ENCODE measurements around the gene NCBP2. TPM values are rescaled to one million over a fixed set of nuclear protein-coding genes. Genes with fewer than 3 reads are reported as not detected.

The NCBP2 gene
- total RNA-seq, 1 donor from 2014 or later = 29.4 TPM

DNA sequence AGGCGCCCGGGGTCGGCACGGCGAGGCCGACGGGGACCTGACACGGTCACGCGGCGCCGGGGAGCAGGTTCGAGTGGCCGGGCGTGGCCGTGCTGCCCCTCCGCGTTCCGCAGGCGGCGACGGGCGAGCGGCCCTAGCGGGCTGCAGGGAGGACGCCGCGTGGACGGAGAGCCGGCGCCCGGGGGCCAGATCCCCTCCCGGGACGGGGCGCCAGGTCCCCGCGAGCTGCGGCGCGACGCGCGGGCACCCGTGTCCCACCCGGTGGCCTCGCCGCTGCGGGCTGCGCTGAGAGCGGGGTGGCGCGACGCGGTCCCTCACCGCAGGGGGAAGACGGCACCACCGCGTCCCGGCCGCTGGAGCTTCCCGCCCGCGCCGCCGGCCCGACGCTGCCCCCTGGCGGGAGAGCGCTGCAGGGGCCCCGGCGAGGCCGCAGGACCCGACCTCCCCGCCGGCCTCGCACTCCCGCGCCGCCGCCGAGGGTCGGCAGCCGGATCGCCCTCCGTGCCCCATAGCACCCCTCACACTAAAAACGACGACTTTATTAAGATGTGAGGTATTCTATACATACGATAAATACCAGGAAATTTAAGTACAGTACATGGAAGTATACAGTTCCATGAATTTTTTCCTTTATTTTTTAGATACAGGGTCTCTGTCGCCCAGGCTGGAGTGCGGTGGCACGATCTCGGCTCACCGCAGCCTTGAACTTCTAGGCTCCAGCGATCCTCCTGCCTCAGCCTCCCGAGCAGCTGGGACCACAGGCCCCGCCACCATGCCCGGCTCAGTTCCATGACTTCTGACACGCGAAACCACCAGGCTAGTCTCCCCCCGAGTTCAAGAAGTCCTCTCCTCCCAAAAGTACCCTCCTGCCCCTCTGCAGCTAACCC is 27.6 kb upstream of the NCBP2 start:
- intact Hi-C loops (cut with DNase I) = loop anchor here (10.0 kb wide), 1 partner anchor 215 kb away; no protein-coding TSS in a partner anchor
- DNase-seq = peak; percentile 80
- ATAC-seq (ENCODE audit: poor library complexity) = peak; percentile 91

GRCh38 chr3:196969134-196969659 is 26.9 kb upstream of the NCBP2 start:
- intact Hi-C loops (cut with DNase I) = no loop called here
- DNase-seq = peak; percentile 58
- ATAC-seq (ENCODE audit: poor library complexity) = peak; percentile 9

DNA sequence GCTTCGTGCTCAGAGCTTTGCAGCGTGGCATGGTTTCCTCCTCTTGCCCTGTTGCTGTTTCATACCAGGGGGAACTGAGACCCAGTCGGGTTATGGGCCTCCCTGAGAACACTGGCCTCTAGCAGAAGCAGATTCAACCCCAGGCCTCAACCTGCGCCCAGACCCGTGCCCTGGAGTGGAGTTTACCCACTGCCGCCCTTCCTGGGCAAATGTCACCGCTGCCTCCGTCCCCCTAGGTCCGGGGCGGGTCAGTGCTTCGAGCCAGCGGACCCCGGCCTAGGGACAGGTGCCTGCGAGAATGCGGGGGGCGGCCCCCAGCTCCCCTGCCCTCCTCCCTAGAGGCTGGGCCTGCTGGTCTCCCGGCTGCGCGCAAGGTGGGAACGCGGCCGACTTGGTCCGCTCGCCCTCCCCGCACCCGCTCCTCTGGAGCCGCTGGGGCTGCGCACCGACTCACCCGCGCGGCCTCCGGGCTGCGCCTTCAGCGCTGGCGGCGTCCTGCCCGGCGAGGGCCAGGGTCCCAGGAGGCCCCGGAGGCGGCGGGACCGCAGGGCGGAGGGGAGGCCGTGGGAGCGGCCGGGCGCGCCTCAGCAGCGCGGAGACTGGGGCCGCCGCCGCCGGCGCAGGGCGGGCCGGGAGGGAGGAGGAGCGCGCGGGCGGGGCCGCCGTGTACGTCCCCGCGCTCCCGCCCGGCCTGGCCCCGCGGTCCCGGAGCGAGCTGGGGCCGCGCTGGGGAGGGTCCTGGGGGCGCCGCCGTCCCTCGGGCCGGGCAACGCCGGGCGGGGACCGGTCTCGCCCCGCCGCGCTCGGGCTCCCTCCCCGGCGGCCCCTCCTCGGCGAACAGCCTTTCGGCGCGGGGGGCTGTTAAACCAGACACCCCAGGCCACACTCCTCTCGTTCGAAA is 26.2 kb upstream of the NCBP2 start, which contains the start of gene PIGZ:
Gene PIGZ (minus strand): TSS at position 601 of the 901 bp plus-strand sequence. CDS start 16,802 bp downstream, outside the sequence.
- ATAC-seq (ENCODE audit: poor library complexity) (peak; percentile 86), DNase-seq (peak; percentile 69)
- intact Hi-C loops (cut with DNase I) = no loop called here

- no peak for ATAC-seq (ENCODE audit: poor library complexity)
- intact Hi-C loops (cut with DNase I) = no loop called here
- DNase-seq = no peak
Observed at GRCh38 chr3:196967412-196968232, 25.3 kb upstream of the NCBP2 start.

- intact Hi-C loops (cut with DNase I) = no loop called here
- DNase-seq (no peak), ATAC-seq (ENCODE audit: poor library complexity) (no peak)
Observed at GRCh38 chr3:196966526-196967401, 24.4 kb upstream of the NCBP2 start.

- no peak for ATAC-seq (ENCODE audit: poor library complexity)
- intact Hi-C loops (cut with DNase I) = no loop called here
- no peak for DNase-seq
Observed at GRCh38 chr3:196965804-196966173, 23.5 kb upstream of the NCBP2 start.

GRCh38 chr3:196965112-196965803 is 22.9 kb upstream of the NCBP2 start:
- intact Hi-C loops (cut with DNase I) = no loop called here
- ATAC-seq (ENCODE audit: poor library complexity) (no peak), DNase-seq (no peak)

DNA sequence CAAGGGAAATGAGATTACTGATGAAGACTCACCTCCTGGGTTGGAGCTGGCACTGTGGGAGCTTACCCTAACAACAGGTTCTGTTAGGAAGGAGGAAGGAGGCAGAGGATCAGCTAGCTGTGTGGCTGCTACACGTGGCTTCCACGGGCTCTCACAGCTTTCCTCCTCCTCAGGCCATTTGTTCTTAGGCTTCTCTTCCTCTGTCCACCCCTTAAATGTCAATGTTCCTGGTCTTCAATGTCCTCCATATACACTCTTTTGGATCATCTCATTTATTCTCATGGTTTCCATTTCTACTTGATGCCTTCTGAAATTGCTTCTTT is 21.3 kb upstream of the NCBP2 start:
- ATAC-seq (ENCODE audit: poor library complexity) = no peak
- intact Hi-C loops (cut with DNase I) = no loop called here
- DNase-seq = no peak

DNA sequence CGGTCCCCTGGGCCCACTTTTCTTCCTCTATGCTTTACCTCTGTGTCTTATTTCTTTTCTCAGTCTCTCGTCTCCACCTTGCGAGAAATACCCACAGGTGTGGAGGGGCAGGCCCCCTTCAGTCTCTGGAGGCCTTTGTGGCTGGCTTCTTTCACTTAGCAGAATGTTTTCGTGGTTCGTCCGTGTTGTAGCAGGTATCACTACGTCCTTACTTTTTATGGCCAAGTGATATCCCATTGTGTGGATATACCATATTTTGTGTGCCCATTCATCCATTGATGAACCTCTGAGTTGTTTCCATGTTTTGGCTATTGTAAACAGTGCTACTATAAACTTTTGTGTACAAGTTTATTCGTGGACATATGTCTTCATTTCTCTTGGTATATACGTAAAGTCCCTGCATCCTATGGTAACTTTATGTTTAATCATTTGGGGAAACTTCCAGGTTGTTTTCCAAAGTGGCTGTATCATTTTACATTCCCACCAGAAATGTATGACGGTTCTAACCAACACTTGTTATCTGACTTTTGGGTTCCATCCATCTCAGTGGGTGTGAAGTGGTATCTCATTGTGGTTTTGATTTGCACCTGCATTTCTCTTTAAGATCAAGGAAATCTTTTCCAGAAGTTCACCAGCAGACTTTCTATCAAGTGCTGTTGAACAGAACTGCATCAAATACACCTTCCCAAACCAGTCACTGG is 20.8 kb upstream of the NCBP2 start:
- no peak for DNase-seq
- no peak for ATAC-seq (ENCODE audit: poor library complexity)
- intact Hi-C loops (cut with DNase I) = no loop called here

DNA sequence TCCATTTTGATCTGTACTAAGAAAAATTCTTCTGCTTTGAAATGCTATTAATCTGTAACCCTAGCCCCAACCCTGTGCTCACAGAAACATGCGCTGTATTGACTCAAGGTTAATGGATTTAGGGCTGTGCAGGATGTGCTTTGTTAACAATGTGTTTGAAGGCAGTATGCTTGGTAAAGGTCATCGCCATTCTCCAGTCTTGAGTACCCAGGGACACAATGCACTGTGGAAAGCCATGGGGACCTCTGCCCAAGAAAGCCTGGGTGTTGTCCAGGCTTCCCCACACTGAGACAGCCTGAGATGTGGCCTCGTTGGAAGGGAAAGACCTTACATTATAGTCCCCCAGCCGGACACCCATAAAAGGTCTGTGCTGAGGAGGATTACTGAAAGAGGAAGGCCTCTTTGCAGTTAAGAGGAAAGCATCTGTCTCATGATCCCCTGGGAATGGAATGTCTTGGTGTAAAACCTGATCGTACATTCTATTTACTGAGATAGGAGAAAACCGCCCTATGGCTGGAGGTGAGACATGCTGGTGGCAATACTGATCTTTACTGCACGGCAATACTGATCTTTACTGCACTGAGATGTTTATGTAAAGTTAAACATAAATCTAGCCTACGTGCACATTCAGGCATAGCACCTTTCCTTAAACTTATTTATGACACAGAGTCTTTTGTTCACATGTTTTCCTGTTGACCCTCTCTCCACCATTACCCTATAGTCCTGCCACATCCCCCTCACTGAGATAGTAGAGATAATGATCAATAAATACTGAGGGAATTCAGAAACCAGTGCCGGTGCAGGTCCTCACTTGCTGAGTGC is 20.0 kb upstream of the NCBP2 start:
- intact Hi-C loops (cut with DNase I) = no loop called here

DNA sequence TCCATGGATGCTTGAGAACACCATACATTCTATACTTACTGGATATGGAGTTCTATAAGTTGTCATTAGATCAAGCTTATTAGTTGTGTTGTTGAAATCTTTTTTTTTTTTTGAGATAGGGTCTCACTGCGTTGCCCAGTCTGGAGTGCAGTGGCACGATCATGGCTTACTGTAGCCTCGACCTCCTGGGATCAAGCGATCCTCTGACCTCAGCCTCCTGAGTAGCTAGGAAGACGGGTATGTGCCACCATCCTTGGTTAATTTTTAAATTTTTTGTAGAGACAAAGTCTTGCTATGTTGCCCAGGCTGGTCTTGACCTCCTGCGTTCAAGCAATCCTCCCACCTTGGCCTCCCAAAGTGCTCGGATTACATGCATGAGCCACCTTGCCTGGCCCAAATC is 12.5 kb upstream of the NCBP2 start:
- no peak for DNase-seq
- intact Hi-C loops (cut with DNase I) = no loop called here
- no peak for ATAC-seq (ENCODE audit: poor library complexity)

More for the DNA sequence above, 20.0 kb upstream of the NCBP2 start:
- DNase-seq (no peak), ATAC-seq (ENCODE audit: poor library complexity) (no peak)

DNA sequence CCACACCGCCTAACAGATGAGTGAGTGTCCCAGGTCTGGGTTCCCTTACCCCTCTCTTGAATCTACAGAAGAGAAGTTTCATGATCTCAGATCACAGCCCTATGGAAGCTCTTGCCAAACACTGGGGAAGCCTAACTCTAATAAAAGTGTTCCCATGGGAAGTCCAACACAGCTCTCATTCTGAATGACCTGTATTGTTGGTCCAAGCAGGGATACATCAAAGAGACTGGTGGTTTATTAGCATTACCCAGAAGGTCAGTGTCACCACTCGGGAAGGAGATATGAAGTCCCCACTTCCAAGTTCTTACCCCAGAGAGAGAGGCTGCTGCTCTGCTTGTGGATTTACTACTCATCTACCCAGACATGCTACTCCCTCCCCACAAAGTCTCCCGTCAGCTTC is 9.0 kb upstream of the NCBP2 start:
- ATAC-seq (ENCODE audit: poor library complexity) (no peak), DNase-seq (no peak)
- intact Hi-C loops (cut with DNase I) = no loop called here

DNA sequence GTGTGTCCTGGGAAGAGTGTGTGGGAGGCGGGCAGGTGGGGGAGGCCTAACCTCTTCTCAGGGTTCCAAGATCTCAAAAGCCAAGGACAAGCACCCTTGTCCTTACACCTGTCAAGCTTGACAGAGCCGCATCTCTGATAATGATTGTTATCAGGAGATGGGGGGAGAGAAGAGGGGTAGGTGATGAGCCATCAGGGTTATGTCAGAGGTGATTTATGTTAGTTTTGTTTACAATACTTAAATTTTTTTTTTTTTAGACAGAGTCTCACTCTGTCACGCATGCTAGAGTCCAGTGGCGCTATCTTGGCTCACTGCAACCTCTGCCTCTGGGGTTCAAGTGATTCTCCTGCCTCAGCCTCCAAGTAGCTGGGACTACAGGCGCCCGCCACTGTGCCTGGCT is 7.4 kb upstream of the NCBP2 start:
- ATAC-seq (ENCODE audit: poor library complexity) (no peak), DNase-seq (no peak)
- intact Hi-C loops (cut with DNase I) = loop anchor here (10.0 kb wide), 1 partner anchor 85 kb away; the partner anchor contains the start of gene SENP5

GRCh38 chr3:196949285-196949619 is 6.9 kb upstream of the NCBP2 start:
- intact Hi-C loops (cut with DNase I) = loop anchor here (10.0 kb wide), 1 partner anchor 84 kb away; the partner anchor contains the start of gene SENP5
- ATAC-seq (ENCODE audit: poor library complexity) (no peak), DNase-seq (no peak)

DNA sequence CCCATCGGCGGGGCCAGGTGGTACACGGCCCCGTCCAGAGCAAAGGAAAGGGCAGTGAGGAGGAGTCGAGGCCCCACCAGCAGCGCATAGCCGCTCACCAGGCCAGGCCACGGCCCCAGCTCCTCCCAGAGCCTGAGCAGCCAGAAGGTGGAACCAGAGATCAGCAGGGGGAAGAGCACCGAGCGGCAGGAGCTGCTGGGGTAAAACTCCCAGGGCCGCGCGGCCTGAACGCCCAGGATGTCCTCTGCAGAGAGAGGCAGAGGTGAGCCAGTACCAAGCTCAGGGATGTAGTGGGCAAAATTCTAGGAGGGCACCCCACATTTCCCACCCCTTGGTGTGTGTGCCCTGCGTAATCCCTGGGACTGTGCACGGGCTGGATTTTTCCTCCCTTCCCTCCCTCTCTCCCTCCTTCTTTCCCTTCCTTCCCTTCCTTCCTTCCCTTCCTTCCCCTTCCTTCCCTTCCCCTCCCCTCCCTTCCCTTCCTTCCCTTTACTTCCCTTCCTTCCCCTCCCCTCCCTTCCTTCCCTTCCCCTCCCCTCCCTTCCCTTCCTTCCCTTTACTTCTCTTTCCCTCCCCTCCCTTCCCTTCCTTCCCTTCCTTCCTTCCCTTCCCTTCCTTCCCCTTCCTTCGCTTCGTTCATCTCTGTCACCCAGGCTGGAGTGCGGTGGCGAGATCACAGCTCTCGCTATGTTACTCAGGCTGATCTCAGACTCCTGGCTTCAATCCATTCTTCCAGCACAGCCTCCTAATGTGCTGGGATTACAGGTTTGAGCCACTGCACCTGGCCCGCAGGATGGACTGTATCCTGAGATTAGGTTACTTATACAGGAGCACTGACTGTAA is 6.3 kb upstream of the NCBP2 start:
- ATAC-seq (ENCODE audit: poor library complexity) (no peak), DNase-seq (no peak)
- intact Hi-C loops (cut with DNase I) = loop anchor here (10.0 kb wide), 1 partner anchor 84 kb away; the partner anchor contains the start of gene SENP5

Data from Right ventricle myocardium superior (tissue), 1 donor.